Upper lobe of left lung (tissue), 6 donors: Measurements from ENCODE around the gene SP6. TPM values are rescaled to one million over a fixed set of nuclear protein-coding genes. Genes with fewer than 3 reads are reported as not detected.

ENCODE experiments used
- ATAC-seq, 2 donors: fragments of 200-7000 bp; cut with Tn5 transposase; one replicate each; pipeline ENCODE4 v1.9.1; 2022; ENCODE audit warnings: mild to moderate bottlenecking in 2 of 2, moderate library complexity in 2 of 2; ENCODE audit not compliant: low FRiP score in 2 of 2
- DNase-seq, 2 donors: peaks; one replicate each; pipeline ENCODE4 v3.0.0-alpha.2; 2019 to 2020
- H3K27ac ChIP-seq, 4 donors: fragments of 200-600 bp; sonication (generic); one replicate each; pipeline ENCODE4 v1.5.1; 2016 to 2019
- H3K27me3 ChIP-seq, 4 donors: fragments of 200-600 bp; sonication (generic); one replicate each; pipeline ENCODE4 v1.5.1; 2017 to 2019
- H3K36me3 ChIP-seq, 4 donors: fragments of 200-600 bp; sonication (generic); one replicate each; pipeline ENCODE4 v1.5.1; 2016 to 2019
- H3K4me1 ChIP-seq, 4 donors: fragments of 200-600 bp; sonication (generic); one replicate each; pipeline ENCODE4 v1.5.1; 2018 to 2019
- H3K4me3 ChIP-seq, 4 donors: fragments of 200-600 bp; sonication (generic); one replicate each; pipeline ENCODE4 v1.5.1; 2017 to 2019; ENCODE audit warnings: mild to moderate bottlenecking in 2 of 4, moderate library complexity in 1 of 4
- H3K9me3 ChIP-seq, 4 donors: fragments of 200-600 bp; sonication (generic); one replicate each; pipeline ENCODE4 v1.5.1; 2018 to 2019
- CTCF ChIP-seq, 6 experiments: fragments of 450-650 bp in 4 of 6; fragments of 200-600 bp in 2 of 6; sonication (generic) in 2 of 6; IDR thresholded peaks; one replicate each; pipeline ENCODE4 v1.5.1; 2016 to 2019; ENCODE audit warnings: antibody characterized with exemption in 6 of 6
- EP300 ChIP-seq, 4 donors: sonication (generic); formaldehyde crosslinking; IDR thresholded peaks; one replicate each; pipeline ENCODE4 v1.5.1; 2017; ENCODE audit warnings: antibody characterized with exemption in 4 of 4, control low read depth in 2 of 4
- POLR2A ChIP-seq, 4 donors: fragments of 450-650 bp; IDR thresholded peaks; one replicate each; pipeline ENCODE4 v1.5.1; 2016 to 2017; ENCODE audit warnings: antibody characterized with exemption in 4 of 4, mild to moderate bottlenecking in 2 of 4
- POLR2AphosphoS5 ChIP-seq, 2 donors: sonication (generic); formaldehyde crosslinking; IDR thresholded peaks; one replicate each; pipeline ENCODE4 v1.5.1; 2017; ENCODE audit warnings: antibody characterized with exemption in 2 of 2
- WGBS, 2 donors: methylation state at CpG; one replicate each; pipeline ENCODE4 v1.1.5; 2017 to 2018; 5-methylcytosine and 5-hydroxymethylcytosine counted together
- total RNA-seq, 6 donors: library from RNA; depleted of rRNA in 4 of 6; stranded (reverse); fragments of >200 nt in 4 of 6; gene quantifications; one replicate each; pipeline versions ENCODE4 v1.1.0 to v1.2.1, GENCODE V29; 2016 to 2021
- donor health status: DM: no; HTN: no; CAD: no; lungs with moderate emphysema.
- donor health status: DM: no; HTN: yes; CAD: no; lungs with severe emphysema.

The SP6 gene
- total RNA-seq, 6 donors from 2014 or later, result 0.76 to 6.4 (median 2.4) TPM

- H3K4me1 ChIP-seq, result peaks cover 24 to 70% (median 39%) of the 10 kb centered on the region in 4 donors
- no peak overlapping the region for H3K4me3 ChIP-seq
- ATAC-seq (no peak), DNase-seq (peak in 1 of 2 donors; percentile 55)
- H3K9me3 ChIP-seq, result no peaks in the 10 kb centered on the region
- peak overlapping the region in 2 of 4 donors; percentile 53 to 69 for H3K27ac ChIP-seq
- H3K27me3 ChIP-seq, result no peaks in the 10 kb centered on the region
- no peak for TF ChIP-seq CTCF (IDR thresholded peaks at IDR 0.05)
- no peak for TF ChIP-seq POLR2AphosphoS5 (IDR thresholded peaks at IDR 0.05)
- TF ChIP-seq POLR2A (IDR thresholded peaks at IDR 0.05), result no peak
- TF ChIP-seq EP300 (IDR thresholded peaks at IDR 0.05), result no peak
- H3K36me3 ChIP-seq, result peaks cover 0 to 33% (median 17%) of the 10 kb centered on the region in 4 donors
- WGBS, 2 donors, result 75 to 80% methylated on average over 7 to 13 of the region's 13 CpGs
These were observed 13.4 kb downstream of the SP6 start for GRCh38 chr17:47837401-47838039.

GRCh38 chr17:47836601-47837000, 14.4 kb downstream of the SP6 start:
- no peak for DNase-seq
- peak overlapping the region in 2 of 4 donors; percentile 53 to 69 for H3K27ac ChIP-seq
- H3K4me1 ChIP-seq, result peaks cover 31 to 73% (median 45%) of the 10 kb centered on the region in 4 donors
- ATAC-seq, result no peak
- no peak overlapping the region for H3K4me3 ChIP-seq
- peaks cover 0 to 33% (median 17%) of the 10 kb centered on the region in 4 donors for H3K36me3 ChIP-seq
- WGBS, 2 donors, result 82% methylated on average over 4 of the region's 6 CpGs; no CpG with 5 or more reads in 1 of the 2 donors
- TF ChIP-seq POLR2A (IDR thresholded peaks at IDR 0.05) (no peak), POLR2AphosphoS5 (IDR thresholded peaks at IDR 0.05) (no peak), EP300 (IDR thresholded peaks at IDR 0.05) (no peak)
- no peaks in the 10 kb centered on the region for H3K27me3 ChIP-seq
- H3K9me3 ChIP-seq, result no peaks in the 10 kb centered on the region

- no peak for TF ChIP-seq CTCF (IDR thresholded peaks at IDR 0.05)
- no peak for TF ChIP-seq POLR2A (IDR thresholded peaks at IDR 0.05)
- TF ChIP-seq EP300 (IDR thresholded peaks at IDR 0.05), result no peak
- TF ChIP-seq POLR2AphosphoS5 (IDR thresholded peaks at IDR 0.05), result no peak
- WGBS, 2 donors, result 39 to 54% methylated on average over 5 of the region's 5 CpGs
- peak overlapping the region in 3 of 4 donors; percentile 52 to 78 (median 69) for H3K27ac ChIP-seq
- H3K36me3 ChIP-seq, result peaks cover 0 to 33% (median 17%) of the 10 kb centered on the region in 4 donors
- ATAC-seq (no peak), DNase-seq (no peak)
- H3K9me3 ChIP-seq, result no peaks in the 10 kb centered on the region
- H3K4me1 ChIP-seq, result peaks cover 31 to 73% (median 43%) of the 10 kb centered on the region in 4 donors
- no peak overlapping the region for H3K4me3 ChIP-seq
- H3K27me3 ChIP-seq, result no peaks in the 10 kb centered on the region
These were observed 16.2 kb downstream of the SP6 start for GRCh38 chr17:47834756-47835155.

- peak overlapping the region; percentile 72 to 92 (median 80) for H3K4me3 ChIP-seq
- peak in 1 of 2 donors; percentile 41 for ATAC-seq
- no peak for DNase-seq
These were observed 19.0 kb downstream of the SP6 start for GRCh38 chr17:47831934-47832327.

More at GRCh38 chr17:47831934-47832327, 19.0 kb downstream of the SP6 start:
- TF ChIP-seq POLR2AphosphoS5 (IDR thresholded peaks at IDR 0.05) (no peak), POLR2A (IDR thresholded peaks at IDR 0.05) (no peak), CTCF (IDR thresholded peaks at IDR 0.05) (no peak), EP300 (IDR thresholded peaks at IDR 0.05) (no peak)
- WGBS, 2 donors, result 8 to 9% methylated on average over 7 of the region's 7 CpGs
- H3K27me3 ChIP-seq, result no peaks in the 10 kb centered on the region
- peaks cover 5 to 34% (median 21%) of the 10 kb centered on the region in 4 donors for H3K36me3 ChIP-seq
- H3K27ac ChIP-seq, result peak overlapping the region; percentile 78 to 85 (median 84)
- no peaks in the 10 kb centered on the region for H3K9me3 ChIP-seq
- H3K4me1 ChIP-seq, result peaks cover 30 to 51% (median 36%) of the 10 kb centered on the region in 4 donors
